C4-2B (cell line): ENCODE results near the gene PDRG1.
"Not testable (repeated sequence)": the region's sequence is repeated elsewhere in the genome, so short reads cannot be mapped to it uniquely, and the experiment has no call there.

Experiments used
- H3K27ac ChIP-seq: fragments of 450-650 bp; 2 replicates; pipeline ENCODE4 v1.5.1; 2017
- CTCF ChIP-seq: fragments of 450-650 bp; conservative IDR thresholded peaks from 2 replicates; pipeline ENCODE4 v1.5.1; 2017; ENCODE audit warnings: mild to moderate bottlenecking
- ZFX ChIP-seq: fragments of 450-650 bp; IDR thresholded peaks from 2 replicates; pipeline ENCODE4 v1.6.1; 2017

Gene PDRG1

GRCh38 chr20:31936420-31936819, 15.4 kb downstream of the PDRG1 start:
- TF ChIP-seq CTCF = no peak
- TF ChIP-seq ZFX = no peak
- no peak overlapping the region for H3K27ac ChIP-seq

- no peak overlapping the region for H3K27ac ChIP-seq
- no peak for TF ChIP-seq ZFX
- no peak for TF ChIP-seq CTCF
Observed at GRCh38 chr20:31934968-31935764, 16.7 kb downstream of the PDRG1 start.

DNA sequence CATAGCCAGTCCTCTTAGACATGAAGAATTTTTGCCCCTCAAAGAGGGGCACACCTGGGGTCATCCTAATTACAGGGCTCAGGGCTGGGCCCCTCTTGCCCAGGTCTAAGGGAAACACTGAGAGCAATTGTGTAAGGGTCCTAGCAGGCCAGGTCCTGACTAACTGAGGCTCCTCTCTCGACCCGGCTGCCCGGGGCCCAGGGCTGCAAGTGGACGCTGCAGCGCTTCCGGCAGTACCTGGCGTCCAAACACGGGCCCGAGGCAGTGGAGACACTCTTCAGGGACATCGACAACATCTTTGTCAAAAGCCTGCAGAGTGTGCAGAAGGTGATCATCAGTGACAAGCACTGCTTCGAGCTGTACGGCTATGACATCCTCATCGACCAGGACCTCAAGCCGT, 17.4 kb downstream of the PDRG1 start:
- TF ChIP-seq CTCF (no peak), ZFX (no peak)
- no peak overlapping the region for H3K27ac ChIP-seq

DNA sequence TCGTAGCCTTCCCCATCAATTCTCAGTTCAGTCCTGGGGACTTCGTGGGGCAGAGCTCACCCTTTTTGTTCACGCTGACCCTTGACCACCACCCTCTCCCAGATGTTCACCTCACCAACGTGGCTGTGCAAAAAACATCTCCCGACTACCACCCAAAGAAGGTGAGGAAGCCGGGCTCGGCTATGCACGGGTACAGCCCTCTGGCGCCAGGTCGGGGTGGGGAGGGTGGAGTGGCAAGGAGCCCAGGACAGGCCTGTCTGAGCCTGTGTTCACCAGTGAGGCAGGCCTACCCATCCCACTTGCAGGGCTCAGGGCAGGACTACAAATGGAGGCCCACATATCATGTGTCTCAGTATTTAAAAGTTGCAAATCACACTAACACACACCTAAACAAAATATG, 18.1 kb downstream of the PDRG1 start:
- H3K27ac ChIP-seq = no peak overlapping the region
- TF ChIP-seq CTCF (no peak), ZFX (no peak)

- TF ChIP-seq ZFX (no peak), CTCF (no peak)
Observed at GRCh38 chr20:31930779-31931178, 21.1 kb downstream of the PDRG1 start.

DNA sequence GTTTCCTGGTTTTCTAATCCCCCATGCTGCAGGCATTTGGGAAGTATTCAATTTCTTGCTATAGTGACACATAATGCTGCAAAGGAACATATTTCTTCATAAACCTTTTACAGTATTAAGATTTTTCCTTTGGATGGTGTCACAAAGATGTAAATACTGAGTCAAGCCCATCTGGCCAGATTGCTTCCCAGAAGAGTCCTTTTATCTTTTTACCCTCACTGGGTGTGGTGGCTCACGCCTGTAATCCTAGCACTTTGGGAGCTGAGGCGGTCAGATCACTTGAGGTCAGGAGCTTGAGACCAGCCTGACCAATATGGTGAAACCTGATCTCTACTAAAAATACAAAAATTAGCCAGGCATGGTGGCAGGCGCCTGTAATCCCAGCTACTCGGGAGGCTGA, 22.2 kb downstream of the PDRG1 start:
- not testable (repeated sequence) for H3K27ac ChIP-seq

More at GRCh38 chr20:31930779-31931178, 21.1 kb downstream of the PDRG1 start:
- no peak overlapping the region for H3K27ac ChIP-seq

- TF ChIP-seq ZFX = no peak
- no peak for TF ChIP-seq CTCF
- H3K27ac ChIP-seq = no peak overlapping the region
Observed at GRCh38 chr20:31927627-31928159, 24.2 kb downstream of the PDRG1 start.

- TF ChIP-seq ZFX (no peak), CTCF (no peak)
Observed at GRCh38 chr20:31926493-31926892, 25.4 kb downstream of the PDRG1 start.

More at GRCh38 chr20:31926493-31926892, 25.4 kb downstream of the PDRG1 start:
- no peak overlapping the region for H3K27ac ChIP-seq
